Measurements from ENCODE around the gene PCDHB1.
A peak's percentile ranks its signal among the peaks of the same experiment; 100 is the strongest.

PCDHB1 gene

DNA sequence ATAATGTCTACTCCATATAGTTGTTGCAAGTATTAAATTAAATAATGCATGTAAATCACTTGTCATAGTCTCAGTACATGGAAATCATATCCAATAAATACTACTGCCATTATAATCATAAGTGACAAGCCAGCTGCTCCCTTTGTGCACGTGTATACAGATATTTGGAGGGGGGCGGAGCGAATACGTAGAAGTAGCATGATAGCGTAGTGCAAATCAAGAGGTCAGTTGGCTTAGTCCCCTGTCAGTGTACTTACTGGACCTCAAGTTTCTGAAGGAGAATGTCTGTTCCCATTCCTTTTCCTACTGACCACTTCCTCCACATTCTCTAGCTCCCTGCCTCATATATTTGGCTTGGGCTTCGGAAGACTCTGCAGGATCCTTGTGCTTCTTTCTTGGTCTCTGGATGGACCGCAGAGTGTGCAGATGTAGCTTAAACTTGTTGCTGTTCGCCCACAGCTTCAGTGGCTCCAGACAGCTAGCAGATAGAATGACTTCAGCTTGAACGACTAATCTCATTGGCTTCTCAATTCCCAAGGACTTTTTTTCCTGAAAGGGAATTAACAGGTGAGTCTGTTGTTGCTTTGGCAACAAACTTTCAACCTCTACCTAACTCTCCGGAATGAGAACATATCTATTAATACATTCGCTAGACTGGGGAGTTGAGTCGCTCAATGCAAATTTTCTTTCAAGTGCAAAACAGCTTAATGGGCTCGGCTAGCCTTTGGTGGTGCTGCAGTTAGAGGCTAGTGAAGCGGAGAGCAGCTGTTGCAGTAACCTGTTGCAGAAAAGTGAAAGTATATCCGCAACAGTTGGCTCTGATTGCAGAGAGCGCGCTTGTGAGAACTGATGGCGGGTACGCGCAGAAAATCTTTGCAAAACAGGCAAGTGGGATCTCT, at the start of gene PCDHB1:
TSS of gene PCDHB1 (plus strand) at position 753 of the 899 bp plus-strand sequence. CDS start at position 850, 97 bp downstream.
- DNase-seq: no peak

GRCh38 chr5:141001446-141001843, 49.7 kb upstream of the PCDHB1 start:
- no peak for DNase-seq

DNA sequence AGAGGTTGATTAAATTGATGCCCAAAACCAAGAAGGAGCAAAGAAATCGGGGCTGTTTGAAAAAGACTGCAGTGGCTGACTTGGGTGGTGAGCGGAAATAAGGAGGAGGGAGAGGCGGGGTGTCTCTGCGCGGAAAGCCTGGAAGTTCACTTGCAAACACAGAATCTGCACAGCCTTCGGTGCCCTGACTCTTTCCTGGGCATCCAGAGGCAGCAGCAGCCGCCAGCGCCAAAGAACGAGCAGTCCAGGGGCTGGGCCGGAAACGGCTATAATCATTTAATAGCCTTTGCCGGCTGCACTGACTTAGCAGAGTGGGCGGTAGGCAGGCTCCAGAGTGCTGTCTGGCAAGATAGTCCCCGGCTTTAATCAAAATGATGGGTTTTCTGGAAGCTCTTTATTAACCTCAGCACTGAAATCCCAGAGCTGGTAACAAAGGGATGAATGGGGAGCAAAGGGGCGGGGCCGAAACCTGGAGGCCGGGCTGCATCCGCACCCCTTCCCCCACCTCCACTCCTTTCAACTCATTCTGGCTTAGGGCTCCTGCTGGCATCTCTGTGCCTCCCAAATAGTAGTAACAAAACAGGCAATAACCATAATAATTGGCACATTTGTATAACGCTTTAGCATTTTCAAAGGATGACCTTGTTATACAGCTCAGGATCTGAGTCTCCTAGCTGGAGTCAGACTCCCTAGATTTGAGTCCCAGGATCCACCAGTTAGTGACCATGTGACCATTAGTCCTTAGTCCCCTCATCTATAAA, 49.1 kb upstream of the PCDHB1 start:
- no peak for DNase-seq

GRCh38 chr5:141002605-141002965, 48.6 kb upstream of the PCDHB1 start:
- DNase-seq: no peak

DNA sequence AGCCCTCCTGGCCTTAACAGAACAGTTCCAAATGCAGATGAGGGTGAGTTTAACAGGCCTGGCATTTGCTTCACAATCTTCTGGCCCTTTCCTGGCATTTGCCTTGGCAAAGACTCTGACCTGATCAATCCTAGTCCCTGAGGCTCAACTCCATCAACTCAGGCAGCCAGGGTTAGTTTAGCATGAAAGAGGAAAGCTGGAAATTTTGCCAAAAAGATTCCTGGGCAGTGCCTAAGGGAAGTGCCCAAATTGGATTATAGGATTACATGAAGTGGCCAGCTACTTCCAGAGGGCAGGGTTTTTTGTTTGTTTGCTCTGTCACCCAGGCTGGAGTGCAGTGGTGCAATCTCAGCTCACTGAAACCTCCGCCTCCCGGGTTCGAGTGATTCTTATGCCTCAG, 48.1 kb upstream of the PCDHB1 start:
- peak; percentile 18 for DNase-seq

GRCh38 chr5:141003791-141004611, 47.2 kb upstream of the PCDHB1 start:
- DNase-seq: peak; percentile 77

DNA sequence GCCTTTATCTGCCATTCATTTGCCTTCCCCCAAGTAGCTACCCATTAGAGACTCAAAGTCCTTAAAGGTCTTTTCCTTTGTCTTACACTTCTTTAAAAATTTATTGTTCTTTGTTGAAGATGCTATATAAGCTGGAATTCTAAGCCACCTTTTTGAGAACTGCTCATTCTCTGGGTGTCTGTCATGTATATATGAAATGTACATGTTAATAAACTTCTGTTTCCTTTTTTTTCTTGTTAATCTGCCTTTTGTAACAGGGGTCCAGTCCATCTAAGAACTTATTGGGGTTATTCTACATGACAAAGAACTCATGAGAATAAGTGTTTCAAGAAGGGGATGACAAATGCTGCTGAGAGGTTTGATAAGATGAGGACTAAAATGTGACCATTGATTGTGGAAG, 43.4 kb upstream of the PCDHB1 start:
- DNase-seq: no peak

DNA sequence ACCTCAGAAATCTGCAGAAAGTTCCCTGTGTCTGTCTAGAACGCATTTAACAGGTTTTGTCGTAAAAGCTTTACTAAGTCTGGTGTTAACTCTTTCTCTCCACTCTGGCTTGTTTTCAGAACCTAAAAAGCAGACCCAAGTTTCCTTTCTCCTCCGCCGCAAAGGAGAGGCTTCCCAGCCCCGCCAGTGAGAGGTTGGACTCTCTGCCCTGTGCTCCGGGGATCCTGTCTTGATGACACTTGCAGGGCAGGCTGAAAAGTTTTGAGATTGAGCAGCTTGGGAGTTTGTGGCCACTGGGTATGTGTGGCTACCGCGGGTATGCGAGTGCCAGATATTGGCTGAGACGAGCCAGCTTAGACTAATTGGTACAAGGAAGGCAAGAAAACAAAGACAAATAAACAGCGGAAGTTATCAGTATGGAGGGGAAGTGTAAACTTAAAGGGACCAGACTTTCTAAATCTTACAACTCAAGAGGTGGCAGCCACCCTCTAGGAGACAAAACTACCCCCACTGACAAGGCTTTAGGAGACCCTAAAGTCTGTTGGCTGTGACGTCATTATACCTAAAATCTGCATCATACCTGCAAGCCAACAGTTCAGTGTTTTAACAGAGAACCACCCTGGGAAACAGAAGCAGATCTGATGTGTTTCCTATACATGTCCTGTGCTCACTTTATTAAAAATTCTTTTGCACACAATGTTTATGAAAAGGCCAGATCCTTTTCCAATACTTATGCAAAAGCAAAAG, 41.0 kb upstream of the PCDHB1 start:
- no peak for DNase-seq

DNA sequence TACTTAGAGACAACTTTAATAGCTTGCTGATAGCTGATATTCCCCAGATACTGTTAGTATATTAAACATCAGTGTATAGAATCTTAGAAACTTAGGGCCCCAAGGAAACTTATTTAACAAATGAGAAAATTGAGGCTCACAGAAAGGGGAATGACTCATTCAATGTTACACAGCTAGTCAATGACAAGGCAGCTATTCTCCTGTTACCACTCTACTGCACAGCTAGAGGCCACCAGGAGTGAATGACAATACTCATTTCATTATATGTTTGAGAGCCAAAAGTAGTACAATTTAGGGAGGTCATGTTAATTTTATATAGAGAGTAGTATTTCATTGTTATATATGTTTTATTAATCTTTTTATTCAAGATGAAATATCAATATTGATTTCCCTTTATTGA, 33.2 kb upstream of the PCDHB1 start:
- DNase-seq: no peak

DNA sequence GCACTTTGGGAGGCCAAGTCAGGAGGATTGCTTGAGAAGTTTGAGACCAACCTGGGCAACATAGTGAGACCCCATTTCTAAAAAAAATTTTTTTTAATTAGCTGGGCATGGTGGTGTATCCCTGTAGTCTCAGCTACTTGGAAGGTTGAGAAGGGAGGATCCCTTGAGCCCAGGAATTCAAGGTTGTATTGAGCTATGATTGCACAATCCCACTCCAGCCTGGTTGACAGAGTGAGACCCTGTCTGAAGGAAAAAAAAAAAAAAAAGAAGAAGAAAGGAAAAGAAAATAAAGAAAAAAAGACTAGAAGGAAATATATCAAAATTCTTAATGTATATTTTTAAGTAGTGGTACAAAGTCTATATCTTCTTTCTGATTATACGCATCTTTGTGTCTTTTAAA, 28.8 kb upstream of the PCDHB1 start:
- DNase-seq: no peak

DNA sequence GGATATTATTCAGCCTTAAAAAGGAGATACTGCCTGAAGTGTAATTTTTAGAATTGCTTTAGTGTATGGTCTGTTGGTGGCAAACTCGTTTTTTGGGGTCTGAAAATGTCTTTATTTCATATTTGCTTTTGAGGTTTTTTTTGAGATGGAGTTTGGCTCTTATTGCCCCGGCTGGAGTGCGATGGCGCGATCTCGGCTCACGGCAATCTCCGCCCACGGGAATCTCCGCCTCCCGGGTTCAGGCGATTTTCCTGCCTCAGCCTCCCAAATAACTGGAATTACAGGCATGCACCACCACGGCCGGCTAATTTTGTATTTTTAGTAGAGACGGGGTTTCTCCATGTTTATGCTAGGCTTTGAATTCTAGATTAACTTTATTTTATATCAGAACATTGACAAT, 20.2 kb upstream of the PCDHB1 start:
- DNase-seq: no peak

DNA sequence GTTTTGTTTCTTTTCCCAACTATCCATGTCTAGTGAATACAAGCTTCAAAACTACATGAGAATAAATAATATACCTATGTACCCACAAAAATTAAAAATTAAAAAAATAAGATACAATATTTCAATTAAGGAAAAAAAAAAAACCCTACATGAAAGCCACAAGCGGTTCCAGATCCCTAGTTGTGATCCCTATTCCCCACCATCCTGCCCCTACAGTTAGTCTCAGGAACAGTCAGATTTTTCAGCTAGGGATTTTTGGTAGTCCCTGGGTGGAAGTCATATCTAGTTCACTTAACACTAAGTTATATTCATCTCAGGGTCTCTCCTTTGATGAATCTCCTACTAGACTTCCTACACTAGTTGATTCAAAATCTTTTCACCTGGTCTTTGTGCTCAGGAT, 18.5 kb upstream of the PCDHB1 start:
- no peak for DNase-seq

- DNase-seq: no peak
These were observed 12.1 kb upstream of the PCDHB1 start for GRCh38 chr5:141039061-141039460.

GRCh38 chr5:141039517-141039916, 11.7 kb upstream of the PCDHB1 start:
- DNase-seq: peak; percentile 62

DNA sequence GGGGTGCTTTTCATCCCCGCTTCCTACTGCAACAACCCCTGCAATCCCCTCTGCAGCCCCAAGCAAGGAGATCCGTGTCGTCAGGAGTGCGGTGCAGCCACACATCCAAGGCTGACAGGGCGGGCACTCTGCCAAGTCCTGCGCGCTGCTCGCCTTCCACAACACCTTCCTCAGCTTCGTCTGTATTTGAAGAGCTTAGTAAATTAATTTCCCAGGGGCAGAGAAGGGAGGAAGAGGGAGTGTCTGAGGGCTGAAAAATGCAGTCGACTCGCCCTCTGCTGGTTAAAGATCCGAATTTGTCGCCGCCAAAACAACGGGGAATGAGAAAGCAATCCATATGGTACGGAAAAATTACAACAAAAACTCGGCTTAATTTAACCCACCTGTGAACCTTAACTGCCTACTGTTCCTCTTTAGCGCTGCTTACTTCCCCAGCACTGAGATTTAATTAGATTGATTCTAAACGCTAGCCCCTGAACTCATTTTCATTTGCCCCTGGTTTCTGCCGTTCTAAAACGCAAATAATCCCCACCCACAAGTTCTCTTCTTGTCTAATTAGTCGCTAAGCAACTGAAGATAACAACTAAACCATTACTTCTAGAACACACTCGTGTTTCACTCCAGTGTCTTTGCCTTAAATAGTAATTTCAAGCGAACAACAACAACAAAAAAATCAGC, 10.9 kb upstream of the PCDHB1 start:
- DNase-seq: peak; percentile 79

GRCh38 chr5:141040771-141041426, 10.3 kb upstream of the PCDHB1 start:
- DNase-seq: peak; percentile 97

DNA sequence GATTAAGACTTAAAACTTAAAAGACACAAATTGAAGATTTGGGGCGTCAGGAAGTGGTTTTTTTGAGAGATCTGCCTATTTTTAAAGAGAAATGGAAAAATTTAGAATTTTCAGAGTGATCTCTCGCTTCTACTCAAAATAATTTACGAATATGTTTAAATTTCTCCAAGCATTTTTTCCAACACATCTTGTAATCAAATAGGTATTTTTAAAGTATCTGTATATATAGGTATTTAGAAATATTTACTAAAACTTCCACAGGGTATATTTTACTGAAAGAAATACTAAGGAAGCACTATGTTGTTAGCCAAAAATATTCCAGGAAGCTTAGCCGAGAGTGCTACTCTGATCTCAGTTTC, 9.8 kb upstream of the PCDHB1 start:
- no peak for DNase-seq

DNA sequence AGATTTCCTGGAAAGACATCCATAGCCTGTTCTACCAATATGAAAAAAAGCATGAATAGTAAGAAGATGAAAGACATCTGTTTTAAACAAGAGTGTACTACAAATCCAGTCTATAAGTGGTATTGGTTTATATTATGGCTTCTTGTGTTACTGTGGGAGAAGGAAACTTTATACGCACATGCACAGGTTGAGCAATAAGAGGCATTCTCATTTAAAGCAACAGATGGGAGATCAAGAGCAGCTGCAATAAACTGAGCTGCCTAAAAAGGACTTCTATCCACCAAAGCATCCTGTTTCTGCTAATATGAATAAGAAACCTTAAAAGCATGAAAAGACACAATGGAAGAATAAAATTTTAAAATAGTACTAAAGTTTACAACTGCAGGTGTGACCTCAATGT, 8.6 kb upstream of the PCDHB1 start:
- DNase-seq: no peak

GRCh38 chr5:141051521-141051866, 320 bp downstream of the PCDHB1 start:
- no peak for DNase-seq

- no peak for DNase-seq
These were observed 26.7 kb downstream of the PCDHB1 start for GRCh38 chr5:141077826-141078225.

DNA sequence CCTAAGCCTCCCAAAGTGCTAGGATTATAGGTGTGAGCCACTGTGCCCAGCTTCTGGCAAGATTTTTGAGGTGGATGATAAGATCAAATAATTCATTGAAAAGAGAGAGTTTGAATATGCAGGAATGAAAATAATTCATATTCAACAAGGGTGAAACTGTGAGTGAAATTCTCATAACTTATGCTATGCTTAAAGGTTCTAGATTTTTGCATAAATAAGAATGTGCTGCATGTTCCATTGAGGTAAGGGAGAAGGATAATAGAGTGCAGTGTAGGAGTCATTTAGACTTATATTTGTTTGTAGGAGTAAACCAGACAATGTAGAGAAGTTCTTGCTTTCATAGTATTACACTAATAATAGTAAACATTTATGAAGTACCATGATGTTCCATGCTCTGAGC, 31.1 kb downstream of the PCDHB1 start:
- no peak for DNase-seq
